Stimulated activated CD4-positive, alpha-beta T cell treated with anti-CD3 and anti-CD28 coated beads, Interleukin-2, amount 100 ng/mL, for 4 hours (primary cell): ENCODE measurements around the gene BCL3.
"Not testable (repeated sequence)": the region's sequence is repeated elsewhere in the genome, so short reads cannot be mapped to it uniquely, and the experiment has no call there.

Source experiments
- DNase-seq: peaks from one replicate; pipeline ENCODE4 v3.0.0-alpha.2; 2020; ENCODE audit warnings: low read depth

Gene BCL3

DNA sequence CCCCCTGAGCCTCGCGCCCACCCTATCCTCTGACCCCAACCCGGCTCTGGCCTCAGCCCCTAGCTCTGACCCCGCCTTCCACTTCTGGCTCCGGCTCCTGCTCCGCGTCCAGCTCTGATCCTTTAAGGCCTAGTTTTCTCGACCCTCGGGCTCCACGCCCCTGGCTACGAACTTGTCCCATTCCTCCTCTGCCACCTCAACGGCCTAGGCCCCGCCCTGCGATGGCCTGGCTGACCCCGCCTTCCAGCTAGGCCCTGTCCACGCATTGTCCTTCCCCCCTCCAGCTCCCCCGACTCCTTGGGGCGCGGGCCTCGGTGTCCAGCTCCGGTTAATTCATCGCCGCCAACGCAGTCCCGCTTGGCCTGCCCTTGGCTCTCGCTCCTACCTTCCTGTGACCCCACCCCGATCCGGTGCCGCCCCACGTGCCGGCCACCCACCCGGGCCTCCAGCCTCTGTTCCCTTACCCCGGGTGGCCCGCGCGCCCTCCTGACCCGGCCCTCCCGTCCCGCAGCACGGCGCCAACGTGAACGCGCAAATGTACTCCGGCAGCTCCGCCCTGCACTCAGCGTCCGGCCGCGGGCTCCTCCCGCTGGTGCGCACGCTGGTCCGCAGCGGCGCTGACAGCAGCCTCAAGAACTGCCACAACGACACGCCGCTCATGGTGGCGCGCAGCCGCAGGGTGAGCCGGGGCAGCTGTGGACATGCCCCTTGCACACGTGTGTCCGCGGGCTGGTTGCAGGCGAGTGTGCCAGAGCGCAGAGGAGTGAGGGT, 9.4 kb downstream of the BCL3 start:
- no peak for DNase-seq

DNA sequence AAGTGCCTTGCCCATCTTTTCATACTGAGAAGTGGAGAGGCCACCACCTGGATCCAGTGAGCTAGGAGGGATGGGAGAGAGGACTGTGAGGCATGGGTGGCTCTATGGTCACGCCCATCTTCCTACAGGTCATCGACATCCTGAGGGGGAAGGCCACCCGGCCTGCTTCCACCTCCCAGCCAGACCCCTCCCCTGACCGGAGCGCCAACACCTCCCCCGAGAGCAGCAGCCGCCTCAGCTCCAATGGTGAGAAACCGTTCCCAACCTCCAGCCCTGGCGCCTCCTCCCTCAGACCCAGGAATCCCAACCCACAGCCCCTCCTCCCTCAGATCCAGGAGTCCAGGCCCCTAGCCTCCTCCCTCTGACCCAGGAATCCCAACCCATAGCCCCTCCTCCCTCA, 10.1 kb downstream of the BCL3 start:
- no peak for DNase-seq

DNA sequence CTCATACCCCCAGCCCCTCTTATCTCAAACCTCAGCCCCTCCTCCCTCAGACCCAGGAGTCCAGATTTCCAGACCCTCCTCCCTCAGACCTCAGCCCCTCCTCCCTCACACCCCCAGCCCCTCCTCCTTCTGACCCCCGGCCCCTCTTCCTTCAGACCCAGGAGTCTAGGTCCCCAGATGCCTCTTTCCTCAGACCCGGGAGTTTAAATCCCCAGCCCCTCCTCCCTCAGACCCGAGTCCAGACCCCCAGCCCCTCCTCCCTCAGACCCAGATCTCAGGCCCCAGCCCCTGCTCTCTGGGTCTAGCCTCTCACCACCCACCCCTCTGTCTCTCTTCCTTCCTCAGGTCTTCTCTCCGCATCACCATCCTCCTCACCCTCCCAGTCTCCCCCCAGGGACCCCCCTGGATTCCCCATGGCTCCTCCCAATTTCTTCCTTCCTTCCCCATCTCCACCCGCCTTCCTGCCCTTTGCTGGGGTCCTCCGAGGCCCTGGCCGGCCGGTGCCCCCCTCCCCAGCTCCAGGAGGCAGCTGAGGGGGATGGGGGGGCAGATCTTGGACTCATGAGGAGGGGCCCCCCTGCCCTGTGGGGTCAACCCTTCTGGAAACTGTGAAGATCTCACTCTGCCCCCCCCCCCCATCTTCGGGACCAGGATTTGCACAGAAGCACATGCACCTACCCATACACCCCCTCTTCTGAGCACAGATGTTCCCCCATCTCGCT, 10.7 kb downstream of the BCL3 start:
- DNase-seq: no peak

DNA sequence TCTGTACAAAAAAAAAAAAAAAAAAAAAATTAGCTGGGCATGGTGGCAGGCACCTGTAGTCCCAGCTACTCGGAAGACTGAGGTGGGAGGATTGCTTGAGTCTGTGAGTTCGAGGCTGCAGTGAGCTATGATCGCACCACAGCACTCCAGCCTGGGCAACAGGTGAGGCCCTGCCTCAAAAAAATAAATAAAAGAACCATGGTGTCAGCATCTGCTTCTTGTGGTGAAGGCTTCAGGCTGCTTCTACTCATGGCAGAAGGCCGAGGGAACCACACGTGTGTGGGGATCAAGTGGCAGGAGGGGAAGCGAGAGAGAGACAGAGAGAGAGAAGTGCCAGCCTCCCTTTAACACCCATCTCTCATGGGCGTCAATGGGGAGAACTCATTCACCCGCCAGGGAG, 13.5 kb downstream of the BCL3 start:
- DNase-seq: no peak

DNA sequence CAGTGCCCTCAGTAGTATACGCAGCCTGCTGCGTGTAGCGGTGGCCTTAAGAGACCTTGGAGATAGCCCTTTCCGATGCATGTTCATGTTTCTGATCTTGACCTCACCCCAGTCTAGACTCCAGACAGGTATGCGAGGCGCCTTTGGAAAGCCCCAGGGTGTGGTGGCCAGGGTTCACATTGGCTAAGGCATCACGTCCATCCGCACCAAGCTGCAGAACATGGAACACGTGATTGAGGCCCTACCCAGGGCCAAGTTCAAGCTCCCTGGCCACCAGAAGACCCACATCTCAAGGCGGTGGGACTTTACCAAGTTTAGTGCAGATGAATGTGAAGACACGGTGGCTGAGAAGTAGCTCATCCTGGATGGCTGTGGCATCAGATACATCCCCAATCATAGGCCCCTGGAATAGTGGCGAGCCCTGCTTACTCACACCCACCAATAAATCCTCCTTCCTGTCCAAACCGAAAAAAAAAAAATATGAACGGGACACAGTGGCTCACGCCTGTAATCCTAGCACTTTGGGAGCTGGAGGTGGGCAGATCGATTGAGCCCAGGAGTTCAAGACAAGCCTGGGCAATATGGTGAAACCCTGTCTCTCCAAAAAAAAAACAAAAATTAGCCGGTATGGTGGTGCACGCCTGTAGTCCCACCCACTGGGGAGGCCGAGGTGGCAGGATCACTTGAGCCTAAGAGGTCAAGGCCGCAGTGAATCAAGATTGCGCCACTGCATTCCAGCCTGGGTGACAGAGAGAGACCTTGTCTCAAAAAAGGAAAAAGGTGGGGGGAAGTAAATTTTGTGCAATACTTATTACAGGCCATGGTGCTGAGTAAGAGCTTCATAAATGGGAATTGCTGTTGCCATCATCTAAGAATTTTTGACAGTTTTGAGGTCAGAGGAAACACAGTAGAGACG, 16.8 kb downstream of the BCL3 start:
- DNase-seq: no peak

DNA sequence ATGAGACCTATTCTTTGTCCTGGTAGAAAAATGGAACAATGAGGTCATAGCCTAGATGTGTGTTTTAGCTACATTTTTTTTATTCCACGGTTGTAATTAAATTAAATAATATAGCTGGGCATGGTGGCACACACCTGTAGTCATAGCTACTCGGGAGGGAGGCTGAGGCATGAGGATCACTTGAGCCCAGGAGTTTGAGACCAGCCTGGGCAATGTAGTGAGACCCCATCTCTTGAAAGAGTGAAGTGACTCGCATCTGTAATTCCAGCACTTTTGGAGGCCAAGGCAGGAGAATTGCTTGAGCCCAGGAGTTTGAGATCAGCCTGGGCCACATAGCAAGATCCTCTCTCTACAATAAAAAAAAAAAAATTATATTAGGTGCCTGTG, 17.4 kb downstream of the BCL3 start:
- no peak for DNase-seq

DNA sequence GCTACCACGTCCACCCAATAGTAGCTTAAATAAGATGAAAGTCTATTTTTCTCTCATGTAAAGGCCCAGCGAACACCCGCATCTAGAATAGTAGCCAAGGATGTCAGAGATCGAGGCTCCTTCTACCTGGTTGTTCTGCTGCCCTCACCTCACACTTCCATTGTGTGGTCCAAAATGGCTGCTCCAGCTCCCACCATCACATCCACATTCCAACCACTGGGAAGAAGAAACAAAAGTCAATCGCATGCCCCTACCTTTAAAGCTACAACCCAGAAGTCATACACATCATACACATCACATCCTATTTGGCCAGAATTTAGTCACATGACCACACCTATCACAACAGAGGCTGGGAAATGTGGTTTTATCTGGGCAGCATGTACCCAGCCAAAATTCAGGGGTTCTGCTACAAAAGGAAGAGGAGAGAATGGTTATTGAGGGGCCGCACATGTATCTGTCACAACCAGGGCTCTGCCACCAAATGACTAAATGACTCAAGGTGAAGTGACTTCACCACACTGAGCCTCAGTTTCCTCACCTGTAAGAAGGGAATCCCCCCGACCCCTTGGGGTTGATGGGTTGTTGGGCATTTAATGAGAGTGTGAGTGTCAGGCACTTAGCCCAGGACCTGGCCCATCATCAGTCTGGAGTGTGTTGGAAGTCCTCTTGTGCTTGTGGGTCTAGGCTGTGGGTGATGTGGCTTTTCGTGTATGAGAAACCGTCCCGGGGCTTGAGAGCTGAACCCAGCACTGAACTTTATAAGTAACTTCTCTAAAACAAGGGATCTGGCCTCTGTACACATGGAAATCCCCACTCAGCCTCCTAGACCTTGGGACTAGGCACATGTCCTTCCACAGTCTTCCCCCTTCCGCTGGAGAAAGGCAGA, 19.0 kb downstream of the BCL3 start:
- no peak for DNase-seq

DNA sequence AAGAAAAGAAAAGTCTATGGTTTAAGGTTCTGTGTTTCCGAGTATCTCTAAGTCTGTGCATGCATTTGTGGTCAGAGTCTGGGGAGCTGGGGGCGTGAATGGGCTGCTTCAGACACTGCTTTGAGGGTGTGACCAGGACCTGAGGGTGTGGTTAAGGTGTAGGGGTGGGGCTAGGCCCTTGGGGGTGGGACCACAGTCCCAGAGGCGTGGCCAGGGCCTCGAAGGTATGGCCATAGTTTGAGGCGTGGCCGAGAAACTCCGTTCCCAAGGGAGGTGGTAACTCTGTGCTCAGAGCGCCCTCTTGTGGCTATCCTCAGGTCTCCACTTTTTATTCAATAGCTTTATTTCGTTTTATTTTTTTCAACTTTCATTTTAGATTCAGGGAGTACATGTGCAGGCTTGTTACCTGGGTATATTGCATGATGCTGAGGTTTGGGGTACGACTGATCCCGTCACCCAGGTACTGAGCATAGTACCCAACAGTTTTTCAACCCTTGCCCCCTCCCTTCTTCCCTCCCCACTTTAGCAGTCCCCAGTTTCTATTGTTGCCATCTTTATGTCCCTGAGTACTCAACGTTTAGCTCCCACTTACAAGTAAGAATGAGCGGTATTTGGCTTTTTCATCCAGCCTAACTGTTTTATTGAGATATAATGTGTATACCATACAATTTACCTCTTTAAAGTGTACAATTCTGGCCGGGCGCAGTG, 22.2 kb downstream of the BCL3 start:
- DNase-seq: peak; percentile 96

DNA sequence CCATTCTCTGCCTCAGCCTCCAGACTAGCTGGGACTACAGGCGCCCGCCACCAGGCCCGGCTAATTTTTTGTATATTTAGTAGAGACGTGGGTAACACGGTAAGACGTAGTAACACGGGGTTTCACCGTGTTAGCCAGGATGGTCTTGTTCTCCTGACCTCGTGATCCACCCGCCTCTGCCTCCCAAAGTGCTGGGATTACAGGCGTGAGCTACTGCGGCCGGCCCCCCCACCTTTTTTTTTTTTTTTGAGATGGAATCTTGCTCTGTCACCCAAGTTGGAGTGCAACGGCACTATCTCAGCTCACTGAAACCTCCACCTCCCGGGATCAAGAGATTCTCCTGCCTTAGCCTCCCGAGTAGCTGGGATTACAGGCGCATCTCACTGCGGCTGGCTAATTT, 23.6 kb downstream of the BCL3 start:
- not testable (repeated sequence) for DNase-seq

DNA sequence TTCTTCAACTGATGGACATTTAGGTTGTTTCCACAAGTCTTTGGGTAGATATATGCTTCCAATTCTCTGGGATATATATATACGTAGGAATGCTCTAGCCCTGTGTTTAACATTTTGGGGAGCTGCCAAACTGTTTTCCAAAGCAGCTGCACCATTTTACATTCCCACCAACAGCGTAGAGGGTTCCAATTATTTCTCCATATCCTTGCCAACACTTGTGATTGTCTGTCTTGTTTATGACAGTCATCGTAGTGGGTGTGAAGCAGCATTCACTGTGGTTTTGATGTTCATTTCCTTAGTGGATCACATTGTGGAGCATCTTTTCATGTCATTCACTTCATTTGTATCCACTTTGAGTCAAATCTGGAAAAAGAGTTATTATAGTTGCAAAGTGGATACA, 24.5 kb downstream of the BCL3 start:
- no peak for DNase-seq

DNA sequence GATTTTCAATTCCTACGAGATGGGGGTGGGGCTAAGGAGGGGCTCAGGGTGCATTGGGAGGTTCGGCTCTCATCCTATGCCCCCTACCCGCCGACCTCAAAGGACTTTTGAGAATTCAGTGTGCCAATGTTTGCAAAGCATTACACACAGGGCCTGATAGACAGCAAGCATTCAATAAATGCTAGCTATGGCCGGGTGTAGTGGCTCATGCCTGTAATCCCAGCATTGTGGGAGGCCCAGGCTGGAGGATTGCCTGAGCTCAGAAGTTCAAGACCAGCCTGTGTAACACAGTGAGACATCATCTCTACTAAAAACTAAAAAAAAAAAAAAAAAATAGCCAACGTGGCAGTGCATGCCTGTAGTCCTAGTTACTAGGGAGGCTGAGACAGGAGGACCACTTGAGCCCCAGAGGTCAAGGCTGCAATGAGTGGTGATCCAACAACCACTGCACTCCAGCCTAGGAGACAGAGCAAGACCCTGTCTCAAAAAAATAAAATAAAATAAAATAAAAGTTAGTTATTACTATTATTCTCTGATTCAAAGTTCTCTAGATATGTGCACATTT, 27.2 kb downstream of the BCL3 start:
- no peak for DNase-seq

DNA sequence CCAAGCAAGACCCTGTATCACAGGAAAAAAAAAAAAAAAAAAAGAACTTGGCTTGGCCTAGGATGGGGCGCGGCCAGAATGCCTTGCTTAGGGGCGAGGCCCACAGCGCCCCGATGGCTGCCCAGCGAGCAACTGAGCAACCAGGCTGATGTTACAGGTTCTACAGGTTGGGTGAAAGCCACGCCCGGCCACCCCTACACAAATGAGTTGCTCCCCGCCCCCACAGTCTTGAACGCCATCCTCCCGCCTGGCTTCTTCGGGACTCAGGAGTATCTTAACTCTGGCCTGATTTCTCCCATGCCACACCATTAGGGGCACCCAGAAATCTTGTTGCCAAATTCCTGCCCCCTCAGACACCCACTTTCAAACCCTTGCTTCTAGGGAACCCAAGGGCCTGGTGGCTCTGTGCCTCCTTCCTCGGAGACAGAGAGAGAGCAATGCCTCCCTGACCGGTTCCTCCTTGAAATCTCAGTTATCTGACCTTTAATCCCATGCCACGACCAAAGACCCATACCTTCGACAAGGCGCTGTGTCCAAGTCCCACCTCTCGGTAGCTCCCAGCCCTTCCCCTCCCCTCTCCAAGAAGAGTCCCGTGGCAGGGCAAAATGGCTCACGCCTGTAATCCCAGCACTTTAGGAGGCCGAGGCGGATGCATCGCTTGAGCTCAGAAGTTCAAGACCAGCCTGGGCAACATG, 28.0 kb downstream of the BCL3 start:
- no peak for DNase-seq

DNA sequence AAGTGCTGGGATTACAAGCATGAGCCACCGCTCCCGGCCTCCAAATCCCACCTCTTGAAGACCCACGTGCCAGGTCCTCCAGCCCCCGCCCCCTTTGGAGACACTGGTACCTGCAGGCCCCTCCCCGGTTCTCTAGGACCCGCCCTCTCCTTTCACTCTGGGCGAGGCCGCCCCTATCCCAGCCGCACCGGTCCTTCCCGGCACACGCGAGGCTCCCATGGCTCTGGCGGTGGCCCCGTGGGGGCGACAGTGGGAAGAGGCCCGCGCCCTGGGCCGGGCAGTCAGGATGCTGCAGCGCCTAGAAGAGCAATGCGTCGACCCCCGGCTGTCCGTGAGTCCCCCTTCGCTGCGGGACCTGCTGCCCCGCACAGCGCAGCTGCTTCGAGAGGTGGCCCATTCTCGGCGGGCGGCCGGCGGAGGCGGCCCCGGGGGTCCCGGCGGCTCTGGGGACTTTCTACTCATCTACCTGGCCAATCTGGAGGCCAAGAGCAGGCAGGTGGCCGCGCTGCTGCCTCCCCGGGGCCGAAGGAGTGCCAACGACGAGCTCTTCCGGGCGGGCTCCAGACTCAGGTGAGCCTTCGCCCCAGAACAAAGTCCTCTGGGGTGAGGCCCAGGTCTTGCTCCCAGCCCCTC, 29.3 kb downstream of the BCL3 start, which contains the start of gene CBLC:
TSS of gene CBLC (plus strand) at position 176 of the 633 bp plus-strand sequence. CDS start at position 218, 42 bp downstream.
- no peak for DNase-seq

DNA sequence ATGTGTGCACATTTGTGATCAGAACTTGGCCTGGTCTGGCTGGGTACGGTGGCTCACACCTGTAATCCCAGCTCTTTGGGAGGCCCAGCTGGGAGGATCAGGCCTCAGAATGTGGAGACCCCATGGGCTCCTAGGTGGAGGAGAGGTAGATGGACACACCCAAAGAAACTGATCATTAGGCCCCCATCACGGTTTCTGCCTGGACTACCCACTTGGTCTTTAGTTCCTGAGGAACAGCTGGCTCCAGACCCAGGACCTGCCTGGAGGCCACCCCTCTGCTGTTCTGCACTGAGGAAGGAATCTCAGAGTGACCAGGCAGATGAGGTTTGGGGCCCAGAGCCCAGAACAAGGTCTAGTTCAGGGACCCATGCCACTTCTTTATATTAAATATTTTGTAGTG, 30.6 kb downstream of the BCL3 start:
- no peak for DNase-seq

DNA sequence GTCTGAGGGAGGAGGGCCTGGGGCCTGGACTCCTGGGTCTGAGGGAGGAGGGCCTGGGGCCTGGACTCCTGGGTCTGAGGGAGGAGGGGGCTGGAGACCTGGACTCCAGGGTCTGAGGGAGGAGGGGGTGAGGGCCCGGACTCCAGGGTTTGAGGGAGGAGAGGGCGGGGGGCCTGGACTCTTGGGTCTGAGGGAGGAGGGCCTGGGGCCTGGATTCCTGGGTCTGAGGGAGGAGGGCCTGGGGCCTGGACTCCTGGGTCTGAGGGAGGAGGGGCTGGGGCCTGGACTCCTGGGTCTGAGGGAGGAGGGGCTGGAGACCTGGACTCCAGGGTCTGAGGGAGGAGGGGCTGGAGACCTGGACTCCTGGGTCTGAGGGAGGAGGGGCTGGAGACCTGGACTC, 33.2 kb downstream of the BCL3 start:
- not testable (repeated sequence) for DNase-seq

DNA sequence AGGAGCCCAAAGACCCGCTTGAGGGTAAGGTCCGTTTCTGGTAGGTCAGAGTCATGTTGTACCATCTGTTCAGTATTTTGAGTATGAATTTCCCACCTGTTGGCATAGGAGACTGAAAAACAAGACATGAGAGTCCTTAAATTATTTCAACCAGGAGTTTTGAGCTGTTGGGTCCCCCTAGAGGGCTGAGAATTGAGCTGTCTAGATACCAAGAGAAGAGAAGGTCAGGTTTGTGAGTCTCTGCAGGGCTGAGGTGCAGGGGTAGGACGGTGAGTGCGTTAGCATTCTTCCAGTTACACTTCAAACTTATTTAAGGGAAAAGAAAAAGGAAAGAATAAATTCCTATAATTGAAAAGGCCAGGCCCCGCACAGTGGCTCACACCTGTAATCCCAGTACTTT, 34.2 kb downstream of the BCL3 start:
- no peak for DNase-seq

DNA sequence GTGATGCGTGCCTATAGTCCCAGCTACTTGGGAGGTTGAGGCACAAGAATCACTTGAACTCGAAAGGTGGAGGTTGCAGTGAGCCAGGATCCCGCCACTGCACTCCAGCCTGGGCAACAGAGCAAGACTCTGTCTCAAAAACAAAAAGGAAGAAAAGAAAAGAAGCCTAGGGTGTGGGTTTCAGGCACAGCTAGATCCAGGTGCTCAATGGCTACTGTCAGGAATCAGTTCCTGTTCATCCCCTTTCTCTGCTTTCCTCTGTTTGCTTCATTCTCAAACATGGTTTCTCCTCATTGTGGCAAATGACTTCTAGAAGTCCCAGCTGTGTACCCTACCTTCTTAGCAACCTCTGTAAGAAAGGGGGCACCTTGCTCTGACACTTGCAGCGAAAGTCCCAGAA, 35.0 kb downstream of the BCL3 start:
- DNase-seq: no peak

DNA sequence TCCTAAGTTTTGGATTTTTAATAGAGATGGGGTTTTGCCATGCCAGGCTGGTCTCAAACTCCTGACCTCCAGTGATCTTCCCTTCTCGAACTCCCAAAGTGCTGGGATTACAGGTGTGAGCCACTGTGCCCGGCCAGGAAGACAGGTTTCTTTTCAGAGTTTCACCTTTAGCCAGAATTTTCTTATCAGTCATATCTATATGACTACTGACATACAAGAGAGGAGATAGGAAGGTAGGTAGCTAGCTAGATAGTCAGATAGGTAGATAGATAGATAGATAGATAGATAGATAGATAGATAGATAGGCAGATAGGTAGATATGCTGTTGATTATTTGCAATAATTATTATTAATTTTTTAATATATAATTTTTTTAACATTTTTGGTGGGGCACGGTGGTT, 36.8 kb downstream of the BCL3 start:
- no peak for DNase-seq

DNA sequence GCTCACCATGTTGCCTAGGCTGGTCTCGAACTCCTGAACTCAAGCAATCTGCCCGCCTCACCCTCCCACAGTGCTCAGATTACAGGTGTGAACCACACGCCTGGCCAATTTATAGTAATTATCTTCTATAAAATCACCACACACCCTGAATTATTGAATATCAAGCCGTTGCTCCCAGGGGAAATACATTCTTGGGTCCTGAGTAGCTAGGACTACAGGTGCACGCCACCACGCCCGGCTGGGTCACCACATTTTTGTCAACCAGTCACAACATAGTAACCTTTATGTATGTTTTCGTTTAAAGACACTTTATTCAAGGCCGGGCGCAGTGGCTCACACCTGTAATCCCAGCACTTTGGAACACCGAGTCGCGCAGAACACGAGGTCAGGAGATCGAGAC, 37.5 kb downstream of the BCL3 start:
- DNase-seq: no peak
